ENCODE data around the gene RPL7A. TPM values are rescaled to one million over a fixed set of nuclear protein-coding genes. Genes with fewer than 3 reads are reported as not detected.

RPL7A gene
- total and polyA plus RNA-seq, 2 donors (not counting 3 experiments of a cell fraction or from before 2014, with no cell fraction given), result 2,112 to 2,329 TPM

- intact Hi-C loops (cut with micrococcal nuclease), result no loop called here
- BruUV-seq (replicated peaks), result no TSS peak
- CTCF ChIA-PET, result interaction anchor here (1.5 kb wide), 1 partner anchor 137 kb away, joined by 4 read pairs; no protein-coding TSS in a partner anchor
These were observed 25.3 kb upstream of the RPL7A start for GRCh38 chr9:133322701-133323100.

More at GRCh38 chr9:133322701-133323100, 25.3 kb upstream of the RPL7A start:
- Histone ChIP-seq H3K27ac (ENCODE audit: insufficient read depth, low read depth, low read length) (no peak overlapping the region), H3K4me3 (replicated peaks in 1 of 3; ENCODE audit: insufficient read depth in 1 of 3, low read depth in 1 of 3, low read length in 3 of 3) (no peak overlapping the region), H3K9ac (replicated peaks; ENCODE audit: extremely low read depth, insufficient read depth, low read length) (no peak overlapping the region), H3K4me2 (ENCODE audit: insufficient read depth, low read length) (no peak overlapping the region), H3K9me3 (replicated peaks; ENCODE audit: control insufficient read depth, insufficient read depth, low read length) (no peaks in the 10 kb centered on the region), H3K4me1 (ENCODE audit: control insufficient read depth, extremely low read depth, insufficient read depth, low read length) (no peaks in the 10 kb centered on the region), H3K27me3 (ENCODE audit: control insufficient read depth in 2 of 2, insufficient read depth in 2 of 2, low read length in 2 of 2) (no peaks in the 10 kb centered on the region), H3K9me1 (replicated peaks; ENCODE audit: control insufficient read depth, extremely low read depth, insufficient read depth, low read length) (no peaks in the 10 kb centered on the region), H3K36me3 (ENCODE audit: control insufficient read depth in 2 of 2, extremely low read depth in 1 of 2, insufficient read depth in 2 of 2, low read length in 2 of 2) (no peaks in the 10 kb centered on the region), H4K20me1 (replicated peaks; ENCODE audit: control insufficient read depth, extremely low read depth, insufficient read depth, low read length) (no peaks in the 10 kb centered on the region), H3K79me2 (ENCODE audit: control insufficient read depth, insufficient read depth, low read length) (no peaks in the 10 kb centered on the region), H2AFZ (ENCODE audit: low read depth, low read length) (no peak overlapping the region)
- FAIRE-seq (no peak), DNase-seq (ENCODE audit: low read depth, low spot score) (no peak)
- no peak for TF ChIP-seq GATA2 (IDR thresholded peaks at IDR 0.05; ENCODE audit: insufficient read depth, insufficient read length, low read depth, low read length)
- TF ChIP-seq POLR2AphosphoS5 (IDR thresholded peaks at IDR 0.05; ENCODE audit: insufficient read depth, low read depth, low read length), result no peak
- no peak for TF ChIP-seq EZH2 (IDR thresholded peaks at IDR 0.05; ENCODE audit: borderline replicate concordance, low read depth, low read length, severe bottlenecking)
- TF ChIP-seq MYC (IDR thresholded peaks at IDR 0.05; ENCODE audit: low read depth, low read length), result no peak
- TF ChIP-seq, protein P1, sequence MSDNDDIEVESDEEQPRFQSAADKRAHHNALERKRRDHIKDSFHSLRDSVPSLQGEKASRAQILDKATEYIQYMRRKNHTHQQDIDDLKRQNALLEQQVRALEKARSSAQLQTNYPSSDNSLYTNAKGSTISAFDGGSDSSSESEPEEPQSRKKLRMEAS (IDR thresholded peaks at IDR 0.05; ENCODE audit: insufficient read depth, insufficient read length), result no peak
- TF ChIP-seq, protein P2, sequence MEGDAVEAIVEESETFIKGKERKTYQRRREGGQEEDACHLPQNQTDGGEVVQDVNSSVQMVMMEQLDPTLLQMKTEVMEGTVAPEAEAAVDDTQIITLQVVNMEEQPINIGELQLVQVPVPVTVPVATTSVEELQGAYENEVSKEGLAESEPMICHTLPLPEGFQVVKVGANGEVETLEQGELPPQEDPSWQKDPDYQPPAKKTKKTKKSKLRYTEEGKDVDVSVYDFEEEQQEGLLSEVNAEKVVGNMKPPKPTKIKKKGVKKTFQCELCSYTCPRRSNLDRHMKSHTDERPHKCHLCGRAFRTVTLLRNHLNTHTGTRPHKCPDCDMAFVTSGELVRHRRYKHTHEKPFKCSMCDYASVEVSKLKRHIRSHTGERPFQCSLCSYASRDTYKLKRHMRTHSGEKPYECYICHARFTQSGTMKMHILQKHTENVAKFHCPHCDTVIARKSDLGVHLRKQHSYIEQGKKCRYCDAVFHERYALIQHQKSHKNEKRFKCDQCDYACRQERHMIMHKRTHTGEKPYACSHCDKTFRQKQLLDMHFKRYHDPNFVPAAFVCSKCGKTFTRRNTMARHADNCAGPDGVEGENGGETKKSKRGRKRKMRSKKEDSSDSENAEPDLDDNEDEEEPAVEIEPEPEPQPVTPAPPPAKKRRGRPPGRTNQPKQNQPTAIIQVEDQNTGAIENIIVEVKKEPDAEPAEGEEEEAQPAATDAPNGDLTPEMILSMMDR (IDR thresholded peaks at IDR 0.05; ENCODE audit: extremely low read depth in 1 of 2, insufficient read depth in 1 of 2, low read depth in 1 of 2, low read length in 2 of 2), result no peak
- no peak for TF ChIP-seq POLR2A (IDR thresholded peaks at IDR 0.05; ENCODE audit: low read depth, low read length)
- no peak for TF ChIP-seq FOS (IDR thresholded peaks at IDR 0.05; ENCODE audit: borderline replicate concordance, insufficient read depth, low read length)
- no peak for TF ChIP-seq JUN (IDR thresholded peaks at IDR 0.05; ENCODE audit: borderline replicate concordance, insufficient read depth, insufficient read length, low read depth)
- dilution Hi-C loops (cut with MboI; ENCODE audit: extremely low pct_ligation_motif_present, low sequenced_read_pairs), result no loop called here
- POLR2A ChIA-PET, result no interaction called here
